H9 (cell line): ENCODE measurements around the gene USP4. TPM values are rescaled to one million over a fixed set of nuclear protein-coding genes. Genes with fewer than 3 reads are reported as not detected.

Experiments used
- DNase-seq: peaks from one replicate; pipeline ENCODE4 v3.0.0-alpha.2; 2017
- H2AFZ ChIP-seq: one replicate; pipeline ENCODE4 v1.6.1; 2013; ENCODE audit warnings: mild to moderate bottlenecking, low read length, control low read depth, moderate library complexity
- H2AK5ac ChIP-seq: 2 replicates; pipeline ENCODE4 v1.6.1; 2013; ENCODE audit warnings: low read length, control low read depth, mixed read lengths; ENCODE audit not compliant: insufficient read length
- H2BK120ac ChIP-seq: one replicate; pipeline ENCODE4 v1.6.1; 2013; ENCODE audit warnings: low read depth, mild to moderate bottlenecking, low read length, control low read depth, inconsistent platforms; ENCODE audit not compliant: poor library complexity, severe bottlenecking
- H2BK12ac ChIP-seq: 2 replicates; pipeline ENCODE4 v1.6.1; 2013; ENCODE audit warnings: low read length, control low read depth, mixed read lengths, low read depth; ENCODE audit not compliant: insufficient read length
- H2BK15ac ChIP-seq: 2 replicates; pipeline ENCODE4 v1.6.1; 2013; ENCODE audit warnings: low read depth, low read length, control low read depth
- H2BK20ac ChIP-seq: one replicate; pipeline ENCODE4 v1.6.1; 2013; ENCODE audit warnings: low read depth, mild to moderate bottlenecking, low read length, control low read depth, inconsistent platforms; ENCODE audit not compliant: poor library complexity, severe bottlenecking
- H2BK5ac ChIP-seq: 2 replicates; pipeline ENCODE4 v1.6.1; 2013; ENCODE audit warnings: low read length, control low read depth, mixed read lengths; ENCODE audit not compliant: insufficient read length
- H3K14ac ChIP-seq: 2 replicates; pipeline ENCODE4 v1.6.1; 2013; ENCODE audit warnings: low read length, control low read depth; ENCODE audit not compliant: insufficient read depth
- H3K18ac ChIP-seq: 2 replicates; pipeline ENCODE4 v1.6.1; 2013; ENCODE audit warnings: low read depth, mild to moderate bottlenecking, mixed read lengths, low read length, control low read depth; ENCODE audit not compliant: insufficient read length
- H3K23ac ChIP-seq: 2 replicates; pipeline ENCODE4 v1.6.1; 2013; ENCODE audit warnings: low read length, control low read depth, mixed read lengths, low read depth; ENCODE audit not compliant: insufficient read length
- H3K23me2 ChIP-seq: 2 replicates; pipeline ENCODE4 v1.6.1; 2013; ENCODE audit warnings: low read depth, mild to moderate bottlenecking, mixed read lengths, low read length, control low read depth; ENCODE audit not compliant: insufficient read length, poor library complexity, severe bottlenecking
- H3K27ac ChIP-seq: 2 replicates; pipeline ENCODE4 v1.5.1; 2013; ENCODE audit warnings: low read length, control low read depth, mixed read lengths, low read depth; ENCODE audit not compliant: insufficient read length
- H3K27me3 ChIP-seq: 2 replicates; pipeline ENCODE4 v1.6.1; 2013; ENCODE audit warnings: low read length, control low read depth, inconsistent platforms; ENCODE audit not compliant: insufficient read depth
- H3K4ac ChIP-seq: 2 replicates; pipeline ENCODE4 v1.6.1; 2013; ENCODE audit warnings: low read depth, mild to moderate bottlenecking, control low read depth, inconsistent platforms, low read length, moderate library complexity
- H3K4me1 ChIP-seq: 2 replicates; pipeline ENCODE4 v1.6.1; 2013; ENCODE audit warnings: low read length, control low read depth, inconsistent platforms; ENCODE audit not compliant: insufficient read depth
- H3K4me2 ChIP-seq: 2 replicates; pipeline ENCODE4 v1.6.1; 2013; ENCODE audit warnings: low read length, control low read depth, mixed read lengths; ENCODE audit not compliant: insufficient read length, insufficient read depth
- H3K56ac ChIP-seq: 2 replicates; pipeline ENCODE4 v1.6.1; 2013; ENCODE audit warnings: low read depth, mild to moderate bottlenecking, mixed read lengths, low read length, control low read depth; ENCODE audit not compliant: insufficient read length
- H3K79me1 ChIP-seq: 2 replicates; pipeline ENCODE4 v1.6.1; 2013; ENCODE audit warnings: low read depth, mild to moderate bottlenecking, moderate library complexity, low read length, control low read depth, inconsistent platforms; ENCODE audit not compliant: insufficient read depth, poor library complexity, severe bottlenecking
- H3K79me2 ChIP-seq: 2 replicates; pipeline ENCODE4 v1.6.1; 2013; ENCODE audit warnings: low read length, control low read depth, inconsistent platforms; ENCODE audit not compliant: insufficient read depth
- H3K9ac ChIP-seq: 2 replicates; pipeline ENCODE4 v1.6.1; 2013; ENCODE audit warnings: low read length, control low read depth, mixed read lengths; ENCODE audit not compliant: insufficient read length; ENCODE audit errors: extremely low read depth
- H3K9me3 ChIP-seq: one replicate; pipeline ENCODE4 v1.6.1; 2013; ENCODE audit warnings: low read depth, low read length, inconsistent platforms; ENCODE audit not compliant: control insufficient read depth
- H3T11ph ChIP-seq: one replicate; pipeline ENCODE4 v1.6.1; 2013; ENCODE audit warnings: mild to moderate bottlenecking, low read length, control low read depth, inconsistent platforms
- H4K20me1 ChIP-seq: one replicate; pipeline ENCODE4 v1.6.1; 2013; ENCODE audit not compliant: control insufficient read depth, insufficient read length, insufficient read depth
- H4K5ac ChIP-seq: 2 replicates; pipeline ENCODE4 v1.6.1; 2013; ENCODE audit warnings: low read depth, mild to moderate bottlenecking, mixed read lengths, low read length, control low read depth; ENCODE audit not compliant: insufficient read length
- H4K8ac ChIP-seq: replicated peaks from 2 replicates; pipeline ENCODE4 v1.6.1; 2013; ENCODE audit warnings: low read length, control low read depth, mixed read lengths, low read depth; ENCODE audit not compliant: insufficient read length
- H4K91ac ChIP-seq: 2 replicates; pipeline ENCODE4 v1.6.1; 2013; ENCODE audit warnings: low read depth, mild to moderate bottlenecking, moderate library complexity, mixed read lengths, low read length, control low read depth; ENCODE audit not compliant: insufficient read length
- H3K27ac Mint-ChIP-seq, 3 experiments: 2 replicates in 2 of 3; 3 replicates in 1 of 3; pipeline ENCODE4 v1.8.0; 2020 to 2021; ENCODE audit warnings: mixed read lengths in 3 of 3, mild to moderate bottlenecking in 1 of 3, moderate library complexity in 1 of 3
- H3K27me3 Mint-ChIP-seq: 2 replicates; pipeline ENCODE4 v1.8.0; 2021; ENCODE audit warnings: low read depth, mild to moderate bottlenecking, moderate library complexity, mixed read lengths
- H3K36me3 Mint-ChIP-seq, 3 experiments: 2 replicates in 2 of 3; 3 replicates in 1 of 3; pipeline ENCODE4 v1.8.0; 2020 to 2021; ENCODE audit warnings: low read depth in 3 of 3, mixed read lengths in 3 of 3; ENCODE audit not compliant: insufficient read depth in 1 of 3
- H3K4me1 Mint-ChIP-seq, 2 experiments: 2 replicates each; pipeline ENCODE4 v1.8.0; 2020; ENCODE audit warnings: mixed read lengths in 2 of 2
- H3K4me3 Mint-ChIP-seq, 2 experiments: 2 replicates in 1 of 2; 3 replicates in 1 of 2; pipeline ENCODE4 v1.8.0; 2020 to 2021; ENCODE audit warnings: mild to moderate bottlenecking in 2 of 2, mixed read lengths in 2 of 2, moderate library complexity in 1 of 2
- H3K9me3 Mint-ChIP-seq, 2 experiments: 2 replicates in 1 of 2; 3 replicates in 1 of 2; pipeline ENCODE4 v1.8.0; 2020; ENCODE audit warnings: mild to moderate bottlenecking in 2 of 2, mixed read lengths in 2 of 2, moderate library complexity in 1 of 2
- WGBS: extraction: QIAGEN DNeasy Blood & Tissue Kit; methylation state at CpG from one replicate; pipeline ENCODE4 v1.1.7; 2013; ENCODE audit warnings: missing lambda C conversion rate, low lambda C conversion rate, mixed read lengths; ENCODE audit not compliant: insufficient read length; ENCODE audit errors: extremely low coverage; 5-methylcytosine and 5-hydroxymethylcytosine counted together
- total RNA-seq: library from RNA; stranded (reverse); gene quantifications from 2 replicates; pipeline ENCODE4 v1.2.1, GENCODE V29; 2021
- TF ChIP-seq, protein P1 (sequence below): fragments of 200-600 bp; sonication (generic); conservative IDR thresholded peaks from 3 replicates; pipeline ENCODE4 v1.8.0; 2021; ENCODE audit warnings: antibody characterized with exemption, mild to moderate bottlenecking

The USP4 gene
- total RNA-seq, 1 experiment from 2014 or later, result 36.1 TPM

GRCh38 chr3:49386056-49386756 is 46.4 kb upstream of the USP4 start:
- Histone ChIP-seq H4K5ac (no peak overlapping the region), H3K56ac (no peak overlapping the region), H3K4ac (no peak overlapping the region), H3K9me3 (no peaks in the 10 kb centered on the region), H3K4me2 (no peak overlapping the region), H2BK5ac (no peak overlapping the region), H3K79me1 (peaks cover 12% of the 10 kb centered on the region), H3K9ac (no peak overlapping the region), H3K23me2 (no peaks in the 10 kb centered on the region), H2AFZ (no peak overlapping the region), H2AK5ac (no peak overlapping the region), H4K91ac (no peak overlapping the region), H3K23ac (no peak overlapping the region), H3K27me3 (no peaks in the 10 kb centered on the region), H2BK120ac (no peak overlapping the region), H4K20me1 (no peaks in the 10 kb centered on the region), H3T11ph (no peak overlapping the region), H2BK12ac (no peak overlapping the region), H3K4me1 (no peaks in the 10 kb centered on the region), H2BK20ac (no peak overlapping the region), H3K14ac (no peak overlapping the region), H3K18ac (no peak overlapping the region), H4K8ac (no peak overlapping the region), H2BK15ac (no peak overlapping the region), H3K79me2 (peaks cover 37% of the 10 kb centered on the region; the same call in 1 of the 2 replicates), H3K27ac (no peak overlapping the region)
- Mint-ChIP-seq H3K27ac (peak overlapping the region in 1 of 3 experiments; percentile 38; a peak in 1 of 7 replicates), H3K27me3 (no peaks in the 10 kb centered on the region), H3K9me3 (no peaks in the 10 kb centered on the region; a peak in 1 of 5 replicates), H3K4me3 (no peak overlapping the region), H3K4me1 (no peaks in the 10 kb centered on the region; a peak in 2 of 4 replicates), H3K36me3 (peaks cover 2 to 11% (median 11%) of the 10 kb centered on the region in 3 experiments; a peak in 6 of 7 replicates)
- TF ChIP-seq, protein P1, sequence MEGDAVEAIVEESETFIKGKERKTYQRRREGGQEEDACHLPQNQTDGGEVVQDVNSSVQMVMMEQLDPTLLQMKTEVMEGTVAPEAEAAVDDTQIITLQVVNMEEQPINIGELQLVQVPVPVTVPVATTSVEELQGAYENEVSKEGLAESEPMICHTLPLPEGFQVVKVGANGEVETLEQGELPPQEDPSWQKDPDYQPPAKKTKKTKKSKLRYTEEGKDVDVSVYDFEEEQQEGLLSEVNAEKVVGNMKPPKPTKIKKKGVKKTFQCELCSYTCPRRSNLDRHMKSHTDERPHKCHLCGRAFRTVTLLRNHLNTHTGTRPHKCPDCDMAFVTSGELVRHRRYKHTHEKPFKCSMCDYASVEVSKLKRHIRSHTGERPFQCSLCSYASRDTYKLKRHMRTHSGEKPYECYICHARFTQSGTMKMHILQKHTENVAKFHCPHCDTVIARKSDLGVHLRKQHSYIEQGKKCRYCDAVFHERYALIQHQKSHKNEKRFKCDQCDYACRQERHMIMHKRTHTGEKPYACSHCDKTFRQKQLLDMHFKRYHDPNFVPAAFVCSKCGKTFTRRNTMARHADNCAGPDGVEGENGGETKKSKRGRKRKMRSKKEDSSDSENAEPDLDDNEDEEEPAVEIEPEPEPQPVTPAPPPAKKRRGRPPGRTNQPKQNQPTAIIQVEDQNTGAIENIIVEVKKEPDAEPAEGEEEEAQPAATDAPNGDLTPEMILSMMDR, result no peak
- DNase-seq, result no peak
- WGBS, result no CpG with 5 or more reads among the region's 11 CpGs
